B cell (primary cell): ENCODE results near the gene LIF.

Experiments used
- CTCF ChIP-seq: fragments of 200-600 bp; IDR thresholded peaks from one replicate; pipeline ENCODE4 v1.8.0; 2022; ENCODE audit warnings: antibody characterized with exemption, mild to moderate bottlenecking
- EZH2 ChIP-seq: IDR thresholded peaks from 2 replicates; pipeline ENCODE4 v1.6.1; 2012; ENCODE audit warnings: borderline replicate concordance, low read depth, mild to moderate bottlenecking, moderate library complexity, low read length; ENCODE audit not compliant: insufficient read depth, poor library complexity, severe bottlenecking

- no peak for TF ChIP-seq CTCF
- TF ChIP-seq EZH2 = no peak
Observed at GRCh38 chr22:30261134-30261533, 14.6 kb upstream of the LIF start.
